Effector memory CD4-positive, alpha-beta T cell (primary cell): Measurements from ENCODE around the gene SCAPER.
"Not testable (repeated sequence)": the region's sequence is repeated elsewhere in the genome, so short reads cannot be mapped to it uniquely, and the experiment has no call there.

ENCODE experiments used
- DNase-seq, 3 donors: peaks; one replicate each; pipeline ENCODE4 v3.0.0-alpha.2; 2020
- H3K27ac ChIP-seq: 2 replicates; pipeline ENCODE4 v1.7.0; 2013; ENCODE audit warnings: mild to moderate bottlenecking, low read length, moderate library complexity; ENCODE audit not compliant: insufficient read depth, poor library complexity, severe bottlenecking
- H3K27me3 ChIP-seq: replicated peaks from 2 replicates; pipeline ENCODE4 v1.7.0; 2013; ENCODE audit warnings: mild to moderate bottlenecking, low read length; ENCODE audit not compliant: insufficient read depth, control insufficient read depth, poor library complexity, severe bottlenecking
- H3K36me3 ChIP-seq: 2 replicates; pipeline ENCODE4 v1.7.0; 2013; ENCODE audit warnings: mild to moderate bottlenecking, low read length, moderate library complexity; ENCODE audit not compliant: control insufficient read depth, insufficient read depth
- H3K4me1 ChIP-seq: 2 replicates; pipeline ENCODE4 v1.7.0; 2013; ENCODE audit warnings: low read length, mild to moderate bottlenecking; ENCODE audit not compliant: control insufficient read depth, insufficient read depth, poor library complexity, severe bottlenecking
- H3K4me3 ChIP-seq: 2 replicates; pipeline ENCODE4 v1.7.0; 2013; ENCODE audit warnings: low read length, low read depth, mild to moderate bottlenecking; ENCODE audit not compliant: insufficient read depth, poor library complexity, severe bottlenecking
- H3K9me3 ChIP-seq: 2 replicates; pipeline ENCODE4 v1.7.0; 2013; ENCODE audit warnings: mild to moderate bottlenecking, low read length, moderate library complexity; ENCODE audit not compliant: control insufficient read depth

Gene SCAPER

GRCh38 chr15:76863693-76864092 lies 41.4 kb downstream of the SCAPER start:
- DNase-seq: no peak
- H3K4me3 ChIP-seq: no peak overlapping the region

GRCh38 chr15:76863123-76863522 lies 42.0 kb downstream of the SCAPER start:
- no peaks in the 10 kb centered on the region for H3K27me3 ChIP-seq
- no peaks in the 10 kb centered on the region for H3K4me1 ChIP-seq
- no peak overlapping the region for H3K27ac ChIP-seq
- no peak overlapping the region for H3K4me3 ChIP-seq
- H3K36me3 ChIP-seq: no peaks in the 10 kb centered on the region
- no peak for DNase-seq
- no peaks in the 10 kb centered on the region for H3K9me3 ChIP-seq

More at GRCh38 chr15:76863693-76864092, 41.4 kb downstream of the SCAPER start:
- Histone ChIP-seq H3K36me3 (no peaks in the 10 kb centered on the region), H3K9me3 (no peaks in the 10 kb centered on the region), H3K4me1 (no peaks in the 10 kb centered on the region), H3K27ac (no peak overlapping the region), H3K27me3 (no peaks in the 10 kb centered on the region)

GRCh38 chr15:76861815-76862397 lies 43.2 kb downstream of the SCAPER start:
- Histone ChIP-seq H3K4me1 (no peaks in the 10 kb centered on the region), H3K4me3 (no peak overlapping the region), H3K36me3 (no peaks in the 10 kb centered on the region), H3K27ac (no peak overlapping the region), H3K9me3 (no peaks in the 10 kb centered on the region), H3K27me3 (no peaks in the 10 kb centered on the region)
- no peak for DNase-seq

- no peaks in the 10 kb centered on the region for H3K4me1 ChIP-seq
- H3K4me3 ChIP-seq: no peak overlapping the region
- no peaks in the 10 kb centered on the region for H3K36me3 ChIP-seq
- H3K9me3 ChIP-seq: no peaks in the 10 kb centered on the region
- H3K27ac ChIP-seq: no peak overlapping the region
- H3K27me3 ChIP-seq: no peaks in the 10 kb centered on the region
- DNase-seq: no peak
Measured at GRCh38 chr15:76860201-76860600, 44.9 kb downstream of the SCAPER start.

GRCh38 chr15:76850367-76850766 lies 54.8 kb downstream of the SCAPER start:
- DNase-seq, H3K4me1 ChIP-seq, H3K36me3 ChIP-seq, H3K27ac ChIP-seq, H3K27me3 ChIP-seq, H3K9me3 ChIP-seq, H3K4me3 ChIP-seq: not testable (repeated sequence)

- no peak overlapping the region for H3K4me3 ChIP-seq
- no peak overlapping the region for H3K27ac ChIP-seq
- H3K4me1 ChIP-seq: no peaks in the 10 kb centered on the region
- no peaks in the 10 kb centered on the region for H3K27me3 ChIP-seq
- no peaks in the 10 kb centered on the region for H3K9me3 ChIP-seq
- no peak for DNase-seq
- H3K36me3 ChIP-seq: no peaks in the 10 kb centered on the region
Measured at GRCh38 chr15:76846782-76847181, 58.4 kb downstream of the SCAPER start.

- Histone ChIP-seq H3K27ac (no peak overlapping the region), H3K27me3 (no peaks in the 10 kb centered on the region), H3K4me3 (no peak overlapping the region), H3K4me1 (no peaks in the 10 kb centered on the region), H3K36me3 (peaks cover 4% of the 10 kb centered on the region), H3K9me3 (no peaks in the 10 kb centered on the region)
- no peak for DNase-seq
Measured at GRCh38 chr15:76844096-76844495, 61.0 kb downstream of the SCAPER start.

GRCh38 chr15:76843269-76843668 lies 61.9 kb downstream of the SCAPER start:
- Histone ChIP-seq H3K4me3 (no peak overlapping the region), H3K27ac (no peak overlapping the region), H3K9me3 (no peaks in the 10 kb centered on the region), H3K36me3 (peaks cover 4% of the 10 kb centered on the region), H3K4me1 (no peaks in the 10 kb centered on the region), H3K27me3 (no peaks in the 10 kb centered on the region)
- DNase-seq: no peak

GRCh38 chr15:76840830-76841460 lies 64.2 kb downstream of the SCAPER start:
- peaks cover 4% of the 10 kb centered on the region for H3K36me3 ChIP-seq
- H3K9me3 ChIP-seq: no peaks in the 10 kb centered on the region
- DNase-seq: no peak
- no peak overlapping the region for H3K4me3 ChIP-seq
- no peaks in the 10 kb centered on the region for H3K4me1 ChIP-seq
- no peak overlapping the region for H3K27ac ChIP-seq
- no peaks in the 10 kb centered on the region for H3K27me3 ChIP-seq

- Histone ChIP-seq H3K4me1 (no peaks in the 10 kb centered on the region), H3K27me3 (no peaks in the 10 kb centered on the region), H3K36me3 (peaks cover 4% of the 10 kb centered on the region), H3K4me3 (no peak overlapping the region), H3K9me3 (no peaks in the 10 kb centered on the region), H3K27ac (no peak overlapping the region)
- no peak for DNase-seq
Measured at GRCh38 chr15:76839173-76839572, 66.0 kb downstream of the SCAPER start.
